KOPT-K1 (cell line): Measurements from ENCODE around the gene MINK1.

ENCODE experiments used
- H3K27ac ChIP-seq: fragments of 200-600 bp; sonication (generic); 2 replicates; pipeline ENCODE4 v1.5.1; 2016; ENCODE audit warnings: antibody characterized with exemption, mild to moderate bottlenecking, low read depth, low read length; ENCODE audit not compliant: poor library complexity, severe bottlenecking
- H3K36me3 ChIP-seq: fragments of 200-600 bp; sonication (generic); 2 replicates; pipeline ENCODE4 v1.5.1; 2017; ENCODE audit warnings: antibody characterized with exemption, mild to moderate bottlenecking, low read length, moderate library complexity; ENCODE audit not compliant: insufficient read depth
- H3K9me3 ChIP-seq: fragments of 200-600 bp; sonication (generic); 2 replicates; pipeline ENCODE4 v1.5.1; 2017; ENCODE audit warnings: antibody characterized with exemption, low read length, mild to moderate bottlenecking; ENCODE audit not compliant: insufficient read depth, poor library complexity, severe bottlenecking

The MINK1 gene

DNA sequence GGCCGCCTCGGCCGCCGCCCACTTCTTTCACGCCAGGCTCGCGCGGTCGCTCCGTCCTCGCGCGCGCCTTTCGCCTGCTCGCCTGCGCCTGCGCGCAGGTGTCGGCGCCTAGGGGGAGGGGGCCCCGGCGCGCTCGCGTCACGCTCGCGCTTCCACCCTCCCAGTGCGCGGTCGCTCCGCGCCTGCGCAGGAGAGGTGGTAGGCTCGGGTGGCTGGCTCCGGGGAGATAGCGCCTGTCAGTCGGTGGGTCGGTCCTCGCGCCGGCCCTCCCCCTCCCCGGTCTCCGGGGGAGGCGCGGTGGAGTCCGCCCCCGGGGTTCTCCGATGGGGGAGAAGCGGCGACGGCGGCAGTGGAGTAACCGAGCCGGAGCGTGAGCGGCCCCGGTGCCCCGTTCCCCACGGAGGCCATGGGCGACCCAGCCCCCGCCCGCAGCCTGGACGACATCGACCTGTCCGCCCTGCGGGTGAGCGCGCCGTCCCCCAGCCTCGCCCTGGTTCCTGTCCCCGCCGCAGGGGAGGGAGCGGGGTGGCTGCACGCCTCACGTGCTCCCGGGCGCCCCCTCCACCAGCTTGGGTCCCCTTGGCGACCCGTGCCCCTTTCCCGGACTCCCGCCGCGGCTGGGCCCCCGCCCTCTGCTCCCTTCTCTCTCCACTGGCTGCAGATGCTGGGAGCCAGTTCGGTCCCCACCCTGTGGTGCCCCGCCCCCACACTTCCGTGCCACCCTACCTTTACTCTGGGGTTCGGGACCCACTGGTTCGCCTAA is at the start of gene MINK1:
TSS of gene MINK1 (plus strand) at position 163 of the 763 bp plus-strand sequence. CDS start at position 407, 244 bp downstream.
- Histone ChIP-seq H3K9me3 (no peaks in the 10 kb centered on the region), H3K36me3 (no peaks in the 10 kb centered on the region), H3K27ac (peak within 1 kb of the TSS; percentile 59)

DNA sequence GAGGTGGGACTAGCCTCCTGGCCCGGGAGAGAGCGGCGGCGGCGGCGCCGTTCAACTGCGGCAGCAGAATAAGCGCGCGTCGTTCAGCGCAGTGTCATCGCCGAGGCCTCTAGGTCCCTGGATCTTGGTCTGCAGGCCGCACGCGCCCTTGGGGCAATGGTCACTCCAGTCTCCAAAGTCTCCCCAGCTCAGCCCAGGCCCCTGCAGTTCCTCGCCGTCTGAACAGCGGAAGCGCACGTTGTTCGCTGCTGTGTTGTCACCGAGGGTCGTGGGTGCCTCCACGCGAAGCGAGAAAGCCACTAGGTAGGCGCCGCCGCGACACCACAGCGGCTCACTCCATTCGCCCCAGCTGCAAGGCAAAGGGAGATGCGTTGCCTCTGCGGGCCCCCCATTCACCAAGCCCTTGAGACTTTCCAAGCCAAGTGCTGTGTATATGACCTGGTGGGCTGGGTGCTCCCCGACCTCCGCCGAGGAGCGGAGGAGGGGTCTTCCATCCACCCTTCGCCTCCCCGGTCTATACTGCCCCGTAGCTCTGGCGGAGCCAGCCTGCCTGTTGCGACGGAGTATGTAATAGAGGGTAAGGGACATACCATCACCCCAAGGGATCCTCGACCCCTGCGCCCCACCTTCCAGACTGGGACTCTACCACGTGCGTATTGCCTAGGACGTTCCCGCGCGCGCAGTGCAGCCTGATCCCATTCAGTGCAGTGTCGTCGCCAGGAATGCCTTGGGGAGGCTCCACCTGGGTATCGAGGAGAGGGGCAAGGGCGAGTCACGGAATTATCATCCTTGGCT is 47.6 kb upstream of the MINK1 start:
- Histone ChIP-seq H3K36me3 (no peaks in the 10 kb centered on the region), H3K27ac (no peak overlapping the region), H3K9me3 (no peaks in the 10 kb centered on the region)

DNA sequence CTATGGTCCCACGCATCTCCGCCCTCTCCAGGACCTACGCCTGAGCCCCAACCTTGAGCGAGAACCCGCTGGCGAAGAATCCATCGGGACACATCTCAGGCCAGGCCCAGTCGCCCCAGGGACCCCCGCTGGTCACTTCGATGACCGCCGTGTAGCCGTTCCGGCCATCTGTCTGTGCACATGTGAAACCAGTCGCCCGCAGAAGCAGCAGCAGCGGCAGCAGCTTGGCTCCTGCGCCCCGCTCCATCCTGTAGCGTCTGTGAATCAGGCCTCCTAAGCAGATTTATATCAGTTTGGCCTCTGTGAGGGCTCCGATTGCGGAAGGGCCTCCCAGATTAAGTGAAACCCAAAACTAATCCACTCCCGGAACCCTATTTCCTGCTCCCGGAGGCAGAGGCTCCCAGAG is 47.0 kb upstream of the MINK1 start, which contains the start of gene VMO1:
TSS of gene VMO1 (minus strand) at position 259 of the 406 bp plus-strand sequence. CDS start at position 247, 12 bp downstream.
- Histone ChIP-seq H3K9me3 (no peaks in the 10 kb centered on the region), H3K27ac (no peak within 1 kb of the TSS), H3K36me3 (no peaks in the 10 kb centered on the region)

DNA sequence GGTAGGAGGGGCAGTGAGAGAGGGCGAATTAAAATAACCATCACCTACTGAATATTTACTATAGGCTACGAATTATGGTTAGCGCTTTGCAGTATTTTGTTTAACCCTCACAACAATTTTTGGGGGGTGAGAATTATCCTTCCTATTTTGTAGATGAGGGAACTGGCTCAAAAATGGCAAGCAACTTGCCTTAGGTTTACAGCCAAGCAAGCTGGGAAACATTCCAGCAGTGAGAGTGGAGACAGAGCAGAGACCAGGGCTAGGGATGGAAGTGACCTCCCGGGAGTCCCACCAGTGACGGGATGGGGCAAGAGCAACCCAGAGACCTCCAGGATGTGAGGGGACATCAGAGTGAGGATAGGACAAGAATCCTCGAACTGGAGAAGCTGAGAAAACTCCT is 46.6 kb upstream of the MINK1 start:
- H3K27ac ChIP-seq: no peak overlapping the region
- no peaks in the 10 kb centered on the region for H3K36me3 ChIP-seq
- no peaks in the 10 kb centered on the region for H3K9me3 ChIP-seq

DNA sequence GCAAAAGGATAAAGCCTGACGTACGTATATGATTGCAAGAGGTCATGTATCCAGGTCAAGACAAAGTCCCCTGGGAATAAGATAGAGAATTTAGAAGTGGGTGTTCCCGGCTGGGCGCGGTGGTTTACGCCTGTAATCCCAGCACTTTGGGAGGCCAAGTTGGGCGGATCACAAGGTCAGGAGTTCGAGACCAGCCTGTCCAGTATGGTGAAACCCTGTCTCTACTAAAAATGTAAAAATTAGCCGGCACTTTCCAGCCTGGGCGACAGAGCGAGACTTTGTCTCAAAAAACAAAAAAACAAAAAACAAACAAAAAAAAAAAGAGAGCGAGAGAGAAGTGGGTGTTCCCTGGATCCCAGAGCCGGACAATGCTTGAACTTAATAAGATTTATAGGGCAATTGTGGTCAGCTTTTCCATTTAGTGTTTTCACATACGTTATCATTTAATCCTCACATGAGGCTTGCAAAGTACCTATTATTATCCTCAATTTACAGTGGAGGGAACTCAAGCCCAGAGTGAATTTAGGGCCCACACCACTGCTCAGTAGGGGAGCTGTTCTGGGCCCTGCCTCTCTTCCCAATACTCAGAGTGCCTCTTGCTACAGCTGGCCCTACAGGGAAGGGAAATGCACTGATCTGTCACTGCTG is 44.9 kb upstream of the MINK1 start:
- Histone ChIP-seq H3K27ac (no peak overlapping the region), H3K9me3 (no peaks in the 10 kb centered on the region), H3K36me3 (no peaks in the 10 kb centered on the region)

DNA sequence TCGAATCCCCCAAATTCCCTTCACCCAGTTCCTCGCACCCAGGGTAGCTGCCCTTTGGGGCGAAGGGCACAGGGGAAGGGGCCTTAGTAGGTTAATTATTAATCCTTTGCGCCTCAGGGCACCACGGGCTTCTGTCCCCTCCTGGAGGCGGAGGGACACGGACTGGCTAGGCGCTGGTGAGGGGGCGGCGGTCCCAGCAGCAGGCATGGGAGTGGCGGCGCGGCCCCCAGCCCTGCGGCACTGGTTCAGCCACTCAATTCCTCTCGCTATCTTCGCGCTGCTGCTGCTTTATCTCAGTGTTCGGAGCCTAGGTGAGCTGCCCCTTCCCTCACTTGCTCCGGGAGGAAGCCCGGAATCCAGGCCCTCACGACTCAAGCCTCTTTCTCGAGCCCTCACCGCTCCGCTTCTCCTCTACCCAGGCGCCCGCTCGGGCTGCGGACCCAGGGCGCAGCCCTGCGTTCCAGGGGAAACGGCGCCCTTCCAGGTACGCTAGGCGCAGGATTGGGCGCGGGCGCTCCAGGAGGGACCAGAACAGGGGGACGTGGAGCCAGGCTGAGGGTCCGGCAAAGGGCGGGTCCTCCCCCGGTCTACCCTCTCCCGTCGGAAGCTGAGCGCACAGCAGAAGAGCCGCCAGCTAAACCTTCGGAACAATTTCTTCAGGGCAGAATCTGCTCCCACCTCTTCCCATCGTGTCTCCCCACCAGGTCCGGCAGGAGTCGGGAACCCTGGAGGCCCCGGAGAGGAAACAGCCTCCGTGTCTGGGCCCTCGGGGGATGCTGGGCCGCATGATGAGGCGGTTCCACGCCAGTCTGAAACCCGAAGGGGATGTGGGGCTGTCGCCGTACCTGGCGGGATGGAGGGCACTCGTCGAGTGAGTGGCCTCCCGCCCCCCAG is 44.1 kb upstream of the MINK1 start, which contains the start of gene GLTPD2:
TSS of gene GLTPD2 (plus strand) at position 158 of the 894 bp plus-strand sequence. CDS start at position 206, 48 bp downstream.
- Histone ChIP-seq H3K27ac (no peak within 1 kb of the TSS), H3K36me3 (no peaks in the 10 kb centered on the region), H3K9me3 (no peaks in the 10 kb centered on the region)

DNA sequence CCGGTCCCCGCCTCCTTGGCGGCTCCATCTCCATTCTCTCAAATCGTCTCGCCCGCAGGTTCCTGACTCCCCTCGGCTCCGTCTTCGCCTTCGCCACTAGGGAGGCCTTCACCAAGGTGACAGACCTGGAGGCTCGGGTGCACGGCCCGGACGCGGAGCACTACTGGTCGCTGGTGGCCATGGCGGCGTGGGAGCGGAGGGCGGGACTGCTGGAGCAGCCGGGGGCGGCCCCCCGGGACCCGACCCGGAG is 43.5 kb upstream of the MINK1 start:
- Histone ChIP-seq H3K9me3 (no peaks in the 10 kb centered on the region), H3K36me3 (no peaks in the 10 kb centered on the region), H3K27ac (no peak overlapping the region)

DNA sequence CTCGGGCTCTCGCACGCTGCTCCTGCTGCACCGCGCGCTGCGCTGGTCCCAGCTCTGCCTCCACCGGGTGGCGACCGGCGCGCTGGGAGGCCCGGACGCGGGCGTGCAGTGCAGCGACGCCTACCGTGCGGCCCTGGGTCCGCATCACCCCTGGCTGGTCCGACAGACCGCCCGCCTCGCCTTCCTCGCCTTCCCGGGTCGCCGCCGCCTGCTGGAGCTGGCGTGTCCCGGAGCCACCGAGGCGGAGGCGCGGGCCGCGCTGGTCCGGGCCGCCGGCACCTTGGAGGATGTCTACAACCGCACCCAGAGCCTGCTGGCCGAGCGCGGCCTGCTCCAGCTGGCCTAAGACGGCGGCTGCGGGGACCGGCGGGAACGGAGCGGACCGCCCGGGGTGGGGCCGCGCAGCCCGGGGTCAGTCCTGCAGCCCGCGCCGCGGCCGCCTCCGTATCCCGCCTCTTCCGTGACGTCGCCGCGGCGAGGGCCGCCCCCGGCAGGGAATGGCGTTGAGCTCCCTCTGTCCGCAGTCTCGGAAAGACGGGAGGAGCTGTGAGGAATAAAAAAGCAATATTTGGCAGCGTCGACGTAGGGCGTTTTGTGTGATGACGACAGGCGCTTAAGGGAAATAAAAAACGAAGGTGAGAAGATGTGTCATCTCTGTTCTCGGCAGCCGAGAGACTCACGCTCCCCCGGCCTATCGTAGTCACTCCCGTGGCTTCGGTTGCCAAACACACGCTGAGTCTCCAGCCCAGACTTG is 43.0 kb upstream of the MINK1 start:
- Histone ChIP-seq H3K9me3 (no peaks in the 10 kb centered on the region), H3K27ac (no peak overlapping the region), H3K36me3 (no peaks in the 10 kb centered on the region)

DNA sequence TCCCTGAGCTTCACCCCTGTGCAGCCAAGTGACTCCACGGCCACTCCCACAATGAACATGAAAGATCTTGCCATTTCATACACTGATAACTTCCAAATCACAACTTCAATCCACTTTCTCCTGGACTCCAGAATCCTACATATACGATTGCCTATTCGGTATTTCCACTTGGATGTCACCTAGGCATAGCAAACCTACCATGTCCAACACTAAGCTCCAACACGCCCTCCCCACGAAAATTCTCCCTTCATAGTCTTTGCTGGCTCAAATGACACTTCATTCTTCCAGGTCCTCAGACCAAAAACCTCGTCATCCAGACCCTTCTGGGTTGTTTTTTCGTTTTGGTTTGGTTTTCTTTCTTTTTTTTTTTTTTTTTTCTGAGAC is 42.4 kb upstream of the MINK1 start:
- Histone ChIP-seq H3K36me3 (no peaks in the 10 kb centered on the region), H3K27ac (no peak overlapping the region), H3K9me3 (no peaks in the 10 kb centered on the region)

DNA sequence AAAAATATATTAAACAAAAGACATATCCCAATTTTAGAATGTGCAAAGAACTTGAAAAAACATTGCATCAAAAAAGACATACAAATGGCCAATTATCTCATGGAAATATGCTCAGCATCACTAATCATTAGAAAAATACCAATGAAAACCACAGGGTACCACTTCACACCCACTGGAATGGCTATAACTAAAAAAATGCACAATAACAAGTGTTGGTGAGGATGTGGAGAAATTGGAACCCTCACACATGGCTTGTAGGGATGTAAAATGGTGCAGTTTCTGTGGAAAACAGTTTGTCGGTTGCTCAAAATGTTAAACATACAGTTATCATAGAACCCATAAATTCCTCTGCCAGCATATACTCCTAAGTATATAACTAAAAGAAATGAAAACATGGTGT is 38.0 kb upstream of the MINK1 start:
- peaks cover 20% of the 10 kb centered on the region for H3K36me3 ChIP-seq
- no peak overlapping the region for H3K27ac ChIP-seq
- H3K9me3 ChIP-seq: no peaks in the 10 kb centered on the region

DNA sequence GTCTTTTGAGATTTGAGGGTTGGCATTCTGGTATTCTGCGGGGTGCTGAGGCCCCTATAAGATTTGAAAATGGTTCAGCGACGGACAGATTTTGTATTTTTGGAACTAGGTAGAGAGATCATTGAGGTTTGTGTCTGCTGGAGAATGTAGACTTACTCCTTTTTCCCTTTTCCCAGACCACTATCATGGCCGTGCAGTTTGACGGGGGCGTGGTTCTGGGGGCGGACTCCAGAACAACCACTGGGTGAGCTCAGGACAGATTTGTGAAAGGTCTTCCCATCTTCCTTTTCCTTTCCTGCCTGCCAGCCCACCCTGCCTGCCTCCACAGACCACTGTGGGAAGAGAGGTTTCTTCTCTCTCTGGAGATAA is 36.6 kb upstream of the MINK1 start:
- H3K9me3 ChIP-seq: no peaks in the 10 kb centered on the region
- H3K36me3 ChIP-seq: peaks cover 20% of the 10 kb centered on the region
- H3K27ac ChIP-seq: peak overlapping the region; percentile 77

DNA sequence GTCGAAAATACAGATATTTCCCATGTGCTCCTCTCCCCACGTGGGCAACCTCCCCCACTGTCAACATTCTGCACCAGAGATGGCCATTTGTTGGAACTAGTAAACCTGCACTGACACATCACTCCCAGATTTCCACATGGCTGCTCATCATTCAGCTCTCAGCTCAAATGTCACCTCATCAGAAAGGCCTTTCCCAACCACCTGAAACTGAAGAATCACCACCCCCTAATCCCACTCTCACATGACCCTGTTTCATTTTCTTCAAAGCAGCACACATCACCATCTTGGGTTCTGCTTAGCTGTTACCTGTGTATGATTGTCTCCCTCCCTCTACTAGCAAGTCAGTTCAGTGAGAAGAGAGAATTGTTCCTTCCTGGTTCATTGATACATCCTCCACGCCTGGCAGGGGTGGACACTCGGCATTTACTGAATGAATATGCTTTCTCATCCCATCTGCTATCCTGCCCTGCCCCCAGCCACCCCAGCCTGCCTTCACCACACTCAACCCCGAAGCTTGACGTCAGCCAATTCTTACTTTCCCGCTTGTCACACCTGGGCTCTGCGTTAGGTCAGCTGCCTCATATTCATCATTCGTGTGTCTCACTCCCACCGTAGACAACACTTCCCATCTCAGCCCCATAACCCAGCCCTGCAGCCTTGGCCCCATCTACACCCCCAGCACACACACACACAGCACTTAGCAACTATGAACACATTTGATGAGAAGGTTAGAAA is 32.5 kb upstream of the MINK1 start:
- Histone ChIP-seq H3K9me3 (no peaks in the 10 kb centered on the region), H3K27ac (no peak overlapping the region), H3K36me3 (peaks cover 20% of the 10 kb centered on the region)

DNA sequence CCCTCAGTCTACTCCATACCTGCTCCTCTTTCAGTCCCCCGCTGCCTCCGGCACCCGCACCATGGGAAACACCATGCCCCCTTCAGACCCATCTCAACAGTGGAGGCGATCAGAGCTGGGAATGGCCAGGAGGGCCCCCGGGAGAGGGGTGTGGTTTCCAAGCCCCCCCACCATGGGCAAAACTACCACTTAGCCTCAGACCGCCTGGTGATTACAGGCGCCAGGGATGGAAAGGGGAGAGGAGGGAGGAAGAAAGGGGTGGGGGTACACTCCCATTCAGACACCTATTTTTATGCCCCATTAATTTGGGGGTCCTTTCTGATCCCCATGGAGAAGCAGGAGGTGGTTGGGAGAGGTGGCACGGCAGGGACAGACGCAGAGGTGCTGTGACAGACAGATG is 30.9 kb upstream of the MINK1 start, which contains the start of gene C17orf114:
TSS of gene C17orf114 (minus strand) at position 101 of the 400 bp plus-strand sequence.
- Histone ChIP-seq H3K9me3 (no peaks in the 10 kb centered on the region), H3K27ac (no peak within 1 kb of the TSS), H3K36me3 (peaks cover 20% of the 10 kb centered on the region)

DNA sequence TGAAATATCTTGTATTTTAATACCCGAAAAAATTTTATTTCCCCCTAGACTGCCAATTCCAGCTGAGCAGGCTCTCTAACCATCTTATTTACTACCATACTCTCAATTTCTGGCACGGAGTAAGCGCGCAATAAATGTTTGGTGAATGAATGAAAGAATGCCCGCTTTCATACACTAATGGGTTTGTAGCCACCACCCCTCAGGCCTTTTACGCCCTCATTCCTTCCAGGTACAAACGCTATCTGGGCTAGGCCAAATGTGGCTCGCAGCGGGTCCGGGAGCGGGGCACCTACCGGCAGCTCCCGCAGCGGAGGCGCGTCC is 26.7 kb upstream of the MINK1 start:
- no peaks in the 10 kb centered on the region for H3K9me3 ChIP-seq
- H3K27ac ChIP-seq: peak overlapping the region; percentile 31
- no peaks in the 10 kb centered on the region for H3K36me3 ChIP-seq
